ENCODE data around the gene TPSAB1.

TPSAB1 gene

GRCh38 chr16:1271724-1272413 is 31.4 kb downstream of the TPSAB1 start:
- DNase-seq: peak; percentile 88

GRCh38 chr16:1272453-1273198 is 32.1 kb downstream of the TPSAB1 start:
- DNase-seq: no peak

- no peak for DNase-seq
Observed at GRCh38 chr16:1273816-1274215, 33.3 kb downstream of the TPSAB1 start.

GRCh38 chr16:1274767-1275166 is 34.3 kb downstream of the TPSAB1 start:
- no peak for DNase-seq

- DNase-seq: no peak
Observed at GRCh38 chr16:1275791-1276579, 35.5 kb downstream of the TPSAB1 start.

- DNase-seq: no peak
Observed at GRCh38 chr16:1276580-1276878, 36.0 kb downstream of the TPSAB1 start.

GRCh38 chr16:1277151-1277598 is 36.7 kb downstream of the TPSAB1 start:
- no peak for DNase-seq

- no peak for DNase-seq
Observed at GRCh38 chr16:1277617-1278282, 37.2 kb downstream of the TPSAB1 start.

- DNase-seq: no peak
Observed at GRCh38 chr16:1278477-1278876, 38.0 kb downstream of the TPSAB1 start.

- DNase-seq: no peak
Observed at GRCh38 chr16:1279081-1279944, 38.8 kb downstream of the TPSAB1 start.

- DNase-seq: no peak
Observed at GRCh38 chr16:1279945-1280589, 39.6 kb downstream of the TPSAB1 start.

- DNase-seq: no peak
Observed at GRCh38 chr16:1280783-1281182, 40.3 kb downstream of the TPSAB1 start.

- no peak for DNase-seq
Observed at GRCh38 chr16:1281517-1281916, 41.0 kb downstream of the TPSAB1 start.

- DNase-seq: no peak
Observed at GRCh38 chr16:1282324-1282973, 41.9 kb downstream of the TPSAB1 start.

- DNase-seq: no peak
Observed at GRCh38 chr16:1283296-1283695, 42.8 kb downstream of the TPSAB1 start.

GRCh38 chr16:1283996-1284616 is 43.6 kb downstream of the TPSAB1 start:
- DNase-seq: no peak

- DNase-seq: no peak
Observed at GRCh38 chr16:1285669-1286512, 45.4 kb downstream of the TPSAB1 start.

- DNase-seq: no peak
Observed at GRCh38 chr16:1286513-1287094, 46.1 kb downstream of the TPSAB1 start.

GRCh38 chr16:1287982-1288670 is 47.6 kb downstream of the TPSAB1 start:
- DNase-seq: no peak
